Central memory CD4-positive, alpha-beta T cell (primary cell): Measurements from ENCODE around the gene ICOSLG.
"Not testable (repeated sequence)": the region's sequence is repeated elsewhere in the genome, so short reads cannot be mapped to it uniquely, and the experiment has no call there.

ENCODE experiments used
- DNase-seq: peaks from one replicate; pipeline ENCODE4 v3.0.0; 2022
- total RNA-seq, 3 experiments: gene quantifications; one replicate each; lab custom pipeline; 2026; lab: John Stamatoyannopoulos, UW

The ICOSLG gene, protein sequence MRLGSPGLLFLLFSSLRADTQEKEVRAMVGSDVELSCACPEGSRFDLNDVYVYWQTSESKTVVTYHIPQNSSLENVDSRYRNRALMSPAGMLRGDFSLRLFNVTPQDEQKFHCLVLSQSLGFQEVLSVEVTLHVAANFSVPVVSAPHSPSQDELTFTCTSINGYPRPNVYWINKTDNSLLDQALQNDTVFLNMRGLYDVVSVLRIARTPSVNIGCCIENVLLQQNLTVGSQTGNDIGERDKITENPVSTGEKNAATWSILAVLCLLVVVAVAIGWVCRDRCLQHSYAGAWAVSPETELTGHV
- total RNA-seq: 0.39 to 1.6 (median 1.1) reads per million in 3 experiments

DNA sequence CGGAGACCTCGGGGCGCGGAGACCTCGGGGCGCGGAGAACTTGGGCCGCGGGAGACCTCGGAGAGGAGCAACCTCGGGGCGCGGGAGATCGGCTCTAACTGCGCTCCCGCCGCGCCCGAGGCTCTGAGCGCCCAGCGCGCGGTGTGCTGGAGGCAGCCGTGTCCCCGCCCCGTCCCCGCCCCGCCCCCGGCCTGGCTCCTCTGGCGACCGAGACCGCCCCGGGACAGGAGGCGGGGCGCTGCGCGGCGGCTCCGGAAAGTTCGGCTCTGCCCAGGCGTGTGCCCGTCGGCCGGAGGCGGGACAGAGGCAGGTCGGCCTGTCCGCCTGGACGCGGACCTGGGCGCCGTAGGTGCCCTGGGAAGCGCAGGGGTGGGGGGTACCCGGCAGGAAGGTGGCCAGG lies at the start of gene ICOSLG:
Gene ICOSLG (minus strand): TSS at position 102 of the 400 bp plus-strand sequence. CDS start 126 bp downstream, outside the sequence.
- not testable (repeated sequence) for DNase-seq

DNA sequence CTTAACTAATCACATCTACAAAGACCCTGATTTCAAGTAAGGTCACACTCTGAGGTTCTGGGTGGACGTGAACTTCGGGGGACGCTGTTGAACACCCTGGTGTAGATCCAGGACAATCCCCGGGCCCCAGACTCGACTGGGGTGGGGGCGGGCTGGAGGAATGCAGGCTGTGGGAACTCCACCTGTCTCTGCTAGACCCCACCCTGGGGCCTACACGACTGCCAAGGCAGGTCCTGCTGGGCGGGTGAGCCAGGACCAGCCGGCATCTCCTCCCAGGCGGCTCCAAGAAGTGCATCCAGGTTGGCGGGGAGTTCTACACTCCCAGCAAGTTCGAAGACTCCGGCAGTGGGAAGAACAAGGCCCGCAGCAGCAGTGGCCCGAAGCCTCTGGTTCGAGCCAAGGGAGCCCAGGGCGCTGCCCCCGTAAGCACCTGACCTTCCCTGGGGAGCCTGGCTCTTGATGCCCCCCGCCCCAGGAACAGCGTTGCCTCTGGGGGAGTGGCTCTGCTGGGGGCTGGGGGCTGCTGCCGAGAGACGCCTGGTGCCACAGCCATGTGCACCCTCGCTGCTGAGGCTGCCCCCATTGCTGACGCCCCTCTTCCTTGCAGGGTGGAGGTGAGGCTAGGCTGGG lies 48.8 kb upstream of the ICOSLG start:
- no peak for DNase-seq

DNA sequence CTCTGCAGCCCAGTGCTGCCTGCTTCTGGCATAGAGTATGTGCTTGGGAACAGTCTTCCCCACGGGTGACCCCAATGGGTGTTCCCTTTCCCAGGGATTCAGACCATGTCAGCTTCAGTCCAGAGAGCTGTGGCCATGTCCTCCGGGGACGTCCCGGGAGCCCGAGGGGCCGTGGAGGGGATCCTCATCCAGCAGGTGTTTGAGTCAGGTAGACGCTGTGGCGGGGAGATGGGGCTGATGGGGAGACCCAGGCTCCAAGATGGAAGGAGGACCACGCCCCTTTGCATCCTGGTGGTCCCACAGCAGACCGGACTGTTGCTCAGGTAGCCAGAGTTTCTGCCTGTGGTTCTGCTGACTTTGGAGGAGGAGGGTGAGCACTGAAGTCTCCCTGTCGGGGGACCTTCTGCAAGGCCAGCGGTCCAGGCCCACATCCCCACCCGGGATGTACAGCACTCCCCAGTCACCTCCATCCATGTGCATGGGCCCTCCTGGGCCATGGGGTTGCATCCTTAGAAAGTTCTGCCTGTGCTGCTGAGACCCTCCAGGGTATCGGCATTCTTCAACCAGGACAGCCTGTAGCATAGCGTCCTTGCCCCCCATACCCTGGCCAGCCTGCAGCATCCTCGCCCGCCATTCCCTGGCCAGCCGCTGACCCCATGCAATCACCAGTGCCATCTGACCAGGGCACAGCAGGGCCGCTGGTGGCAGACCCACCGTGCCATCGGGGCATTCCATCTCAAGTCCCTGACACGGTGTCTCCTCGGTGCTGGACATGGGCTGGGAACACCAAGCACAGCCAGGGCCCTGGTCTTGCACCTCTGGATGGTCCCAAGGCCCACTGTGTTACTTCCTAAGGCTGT lies 47.7 kb upstream of the ICOSLG start:
- DNase-seq: no peak

DNA sequence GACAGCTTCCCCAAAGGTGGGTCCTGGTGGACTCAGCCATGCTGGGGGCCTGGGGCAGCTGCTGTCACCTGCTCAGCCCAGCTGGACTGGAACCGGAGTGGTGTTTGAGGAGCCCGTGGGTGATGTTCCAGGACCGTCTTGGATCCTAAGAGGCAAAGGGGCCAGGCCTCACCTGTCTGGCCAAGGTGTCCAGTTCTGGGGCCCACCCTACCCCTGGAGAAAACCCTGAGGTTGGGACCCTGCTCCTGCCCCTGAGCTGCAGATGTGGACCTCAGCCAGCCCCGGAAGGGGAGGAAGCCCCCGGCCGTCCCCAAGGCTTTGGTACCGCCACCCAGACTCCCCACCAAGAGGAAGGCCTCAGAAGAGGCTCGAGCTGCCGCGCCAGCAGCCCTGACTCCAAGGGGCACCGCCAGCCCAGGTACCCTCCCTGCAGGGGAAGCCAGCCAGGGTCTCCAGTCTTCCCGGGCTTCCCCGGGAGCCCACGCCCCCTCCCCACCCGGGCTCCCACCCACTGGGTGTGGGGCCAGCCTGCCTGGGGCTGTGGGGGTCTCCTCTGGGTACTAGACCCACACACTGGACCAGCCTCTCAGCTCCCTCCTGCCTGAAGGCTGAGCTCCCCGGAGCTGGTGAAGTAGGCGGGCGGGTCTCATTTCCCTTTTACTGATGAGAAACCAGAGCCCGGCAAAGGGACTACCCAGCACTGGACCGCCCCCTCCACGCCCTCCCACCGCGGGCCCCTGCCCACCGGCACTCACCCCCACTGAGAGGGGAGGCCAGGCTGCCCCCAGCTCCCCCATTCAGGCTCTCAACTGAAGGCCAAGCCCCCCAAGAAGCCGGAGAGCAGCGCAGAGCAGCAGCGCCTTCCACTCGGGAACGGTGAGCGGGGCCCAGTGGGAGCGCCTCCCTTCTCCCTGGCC lies 46.2 kb upstream of the ICOSLG start:
- no peak for DNase-seq

DNA sequence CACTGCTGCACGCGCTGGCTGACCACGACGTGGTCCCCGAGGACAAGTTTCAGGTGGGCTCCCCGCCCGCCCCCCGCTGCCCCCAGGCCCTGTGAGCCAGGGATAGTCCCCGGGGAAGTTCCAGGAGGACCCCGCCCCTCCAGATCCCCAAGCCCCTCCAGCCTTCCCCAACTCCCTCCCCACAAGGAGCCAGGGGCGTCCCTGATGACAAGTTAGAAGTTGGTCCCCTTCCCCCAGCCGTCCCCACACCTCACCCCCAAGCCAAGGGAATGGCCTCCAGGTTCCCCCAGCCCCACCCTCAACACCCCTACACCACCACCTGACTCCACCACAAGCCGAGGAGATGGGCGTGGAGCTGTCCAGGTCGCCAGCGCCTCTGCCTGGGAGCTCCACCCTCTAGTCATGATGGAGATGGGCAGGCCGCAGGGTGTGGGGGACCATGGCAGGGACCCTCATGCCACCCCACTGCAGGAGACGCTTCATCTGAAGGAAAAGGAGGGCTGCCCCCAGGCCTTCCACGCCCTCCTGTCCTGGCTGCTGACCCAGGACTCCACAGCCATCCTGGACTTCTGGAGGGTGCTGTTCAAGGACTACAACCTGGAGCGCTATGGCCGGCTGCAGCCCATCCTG lies 45.5 kb upstream of the ICOSLG start:
- DNase-seq: no peak

DNA sequence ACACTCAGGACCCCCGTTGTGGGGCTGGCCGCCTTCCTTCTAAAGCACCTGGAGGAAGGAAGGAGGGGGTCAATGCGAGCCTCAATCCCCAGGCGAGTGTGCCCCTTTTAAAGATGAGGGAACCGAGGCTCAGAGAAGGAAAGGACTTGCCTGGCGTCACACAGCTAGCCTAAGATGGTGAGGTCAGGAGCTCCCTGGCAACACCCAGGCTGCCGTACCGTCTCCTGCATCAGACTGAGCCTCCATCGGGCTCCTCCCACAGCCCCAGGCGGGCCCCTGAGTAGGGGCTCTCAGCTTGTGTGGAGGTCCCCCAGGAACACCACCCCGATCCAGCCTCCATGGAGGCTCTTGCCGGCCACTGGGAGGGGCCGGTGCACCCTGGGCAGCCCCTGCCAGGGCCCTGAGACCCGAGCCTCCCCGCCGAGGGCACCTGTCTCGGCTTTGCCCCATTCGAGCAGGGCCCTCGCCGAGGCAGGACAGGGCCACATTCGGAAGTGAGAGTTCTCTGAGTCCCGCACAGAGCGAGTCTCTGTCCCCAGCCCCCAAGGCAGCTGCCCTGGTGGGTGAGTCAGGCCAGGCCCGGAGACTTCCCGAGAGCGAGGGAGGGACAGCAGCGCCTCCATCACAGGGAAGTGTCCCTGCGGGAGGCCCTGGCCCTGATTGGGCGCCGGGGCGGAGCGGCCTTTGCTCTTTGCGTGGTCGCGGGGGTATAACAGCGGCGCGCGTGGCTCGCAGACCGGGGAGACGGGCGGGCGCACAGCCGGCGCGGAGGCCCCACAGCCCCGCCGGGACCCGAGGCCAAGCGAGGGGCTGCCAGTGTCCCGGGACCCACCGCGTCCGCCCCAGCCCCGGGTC lies 44.6 kb upstream of the ICOSLG start, which contains the start of gene AIRE:
Gene AIRE (plus strand): TSS at position 739 of the 855 bp plus-strand sequence. CDS start 131 bp downstream, outside the sequence.
- no peak for DNase-seq

DNA sequence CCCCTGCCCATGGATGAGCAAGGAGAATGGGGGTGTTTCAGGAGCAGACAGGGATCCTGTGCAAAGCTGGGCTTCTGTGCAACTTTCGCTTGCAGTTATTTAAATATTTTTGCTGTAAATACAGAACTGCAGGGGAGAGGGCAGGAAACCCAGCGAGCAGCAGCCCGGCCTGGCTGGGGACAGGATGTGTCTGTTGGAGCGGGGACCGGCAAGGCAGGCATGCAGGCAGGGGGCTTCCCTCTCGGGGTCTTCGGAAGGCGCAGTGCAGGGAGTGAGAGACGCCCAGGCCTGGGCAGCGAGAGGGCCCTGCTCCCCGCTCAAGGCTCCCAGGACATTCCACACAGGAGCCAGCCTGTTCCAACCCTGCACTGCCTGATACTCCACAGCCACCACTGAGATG lies 43.2 kb upstream of the ICOSLG start:
- DNase-seq: no peak

DNA sequence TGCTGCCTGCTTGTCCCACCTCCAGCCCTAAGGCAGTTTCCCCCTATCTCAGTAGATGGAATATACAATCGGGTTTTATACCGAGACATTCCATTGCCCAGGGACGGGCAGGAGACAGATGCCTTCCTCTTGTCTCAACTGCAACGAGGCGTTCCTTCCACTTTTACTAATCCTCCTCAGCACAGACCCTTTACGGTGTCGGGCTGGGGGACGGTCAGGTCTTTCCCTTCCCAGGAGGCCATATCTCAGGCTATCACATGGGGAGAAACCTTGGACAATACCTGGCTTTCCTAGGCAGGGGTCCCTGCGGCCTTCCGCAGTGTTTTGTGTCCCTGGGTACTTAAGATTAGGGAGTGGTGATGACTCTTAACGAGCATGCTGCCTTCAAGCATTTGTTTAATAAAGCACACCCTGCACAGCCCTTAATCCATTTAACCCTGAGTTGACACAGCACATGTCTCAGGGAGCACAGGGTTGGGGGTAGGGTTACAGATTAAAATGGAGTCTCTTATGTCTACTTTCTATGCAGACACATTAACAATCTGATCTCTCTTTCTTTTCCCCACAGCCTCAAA lies 42.6 kb upstream of the ICOSLG start:
- not testable (repeated sequence) for DNase-seq

DNA sequence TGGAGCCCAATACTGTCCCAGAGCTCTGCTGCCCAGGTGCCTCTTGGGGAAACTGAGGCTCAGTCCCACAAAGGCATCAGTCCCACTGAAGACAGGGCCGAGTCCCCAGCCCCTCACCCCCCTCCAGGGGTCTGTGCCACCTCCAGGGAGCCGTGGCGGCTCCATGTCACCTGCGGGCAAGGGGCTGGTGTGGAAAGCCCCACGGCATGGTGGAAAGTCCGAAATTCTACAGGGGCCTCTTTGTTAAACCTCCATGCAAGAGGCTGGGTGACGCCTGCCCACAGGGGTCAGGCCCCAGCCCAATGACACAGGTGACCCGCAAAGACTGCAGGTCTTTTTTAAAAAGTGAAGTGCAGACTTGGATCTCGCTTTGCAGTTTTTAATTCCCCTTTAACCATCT lies 41.6 kb upstream of the ICOSLG start:
- DNase-seq: no peak

DNA sequence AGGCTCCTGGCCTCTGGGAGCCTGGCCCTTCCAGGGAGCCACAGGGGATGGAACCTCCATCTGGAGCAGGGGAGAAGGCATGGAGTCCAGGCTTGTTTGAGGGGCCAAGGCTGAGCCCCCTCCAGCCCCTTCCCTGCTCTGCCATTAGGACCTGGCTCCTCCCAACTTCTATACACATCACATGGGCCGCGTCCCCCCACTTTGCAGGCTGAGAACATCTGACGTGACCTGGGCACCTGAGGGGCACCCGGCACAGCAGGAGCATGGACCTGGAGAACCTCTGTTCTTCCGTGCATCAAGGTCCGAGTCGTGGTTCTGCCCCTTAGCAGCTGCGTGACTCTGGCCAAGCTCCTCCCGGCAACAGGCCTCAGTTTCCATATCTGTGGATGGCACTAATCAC lies 41.1 kb upstream of the ICOSLG start:
- no peak for DNase-seq

DNA sequence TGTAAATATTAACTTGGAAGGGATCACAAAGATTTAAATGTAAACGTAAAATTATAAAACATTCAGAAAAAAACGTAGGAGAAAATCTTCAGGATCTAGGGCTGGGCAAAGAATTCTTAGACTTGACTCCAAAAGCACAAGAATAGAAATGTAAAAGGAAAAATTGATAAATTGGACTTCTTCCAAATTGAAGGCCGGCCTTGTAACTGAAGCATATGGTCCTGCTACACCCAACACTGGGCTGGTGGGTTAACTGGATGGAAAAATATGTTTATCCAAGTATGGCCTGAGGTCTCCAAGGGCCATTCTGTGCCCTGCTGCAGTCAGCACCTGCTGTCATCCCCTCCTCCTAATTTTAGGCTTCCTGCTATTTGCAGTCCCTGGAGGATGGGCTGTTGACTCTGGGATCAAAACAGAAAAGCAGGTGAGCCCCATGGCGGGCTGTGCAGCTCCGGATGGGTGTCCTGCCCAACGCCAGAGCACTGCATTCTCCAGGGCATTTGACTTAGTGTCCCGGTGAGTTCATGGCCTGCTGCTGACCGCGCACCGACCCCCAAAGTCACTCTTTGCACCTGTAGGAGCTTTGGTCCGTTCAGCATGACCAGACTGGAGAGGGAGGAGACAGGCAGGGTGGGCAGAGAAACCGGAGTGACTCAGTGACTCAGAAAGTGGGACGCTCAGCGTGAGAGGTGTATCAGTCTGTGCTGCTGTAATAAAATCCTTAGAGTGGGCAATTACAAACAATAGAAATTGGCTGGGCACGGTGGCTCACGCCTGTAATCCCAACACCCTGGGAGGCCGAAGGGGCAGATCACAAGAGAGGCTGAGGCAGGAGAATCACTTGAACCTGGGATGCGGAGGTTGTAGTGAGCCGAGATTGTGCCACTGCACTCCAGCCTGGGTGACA lies 38.9 kb upstream of the ICOSLG start:
- DNase-seq: no peak

DNA sequence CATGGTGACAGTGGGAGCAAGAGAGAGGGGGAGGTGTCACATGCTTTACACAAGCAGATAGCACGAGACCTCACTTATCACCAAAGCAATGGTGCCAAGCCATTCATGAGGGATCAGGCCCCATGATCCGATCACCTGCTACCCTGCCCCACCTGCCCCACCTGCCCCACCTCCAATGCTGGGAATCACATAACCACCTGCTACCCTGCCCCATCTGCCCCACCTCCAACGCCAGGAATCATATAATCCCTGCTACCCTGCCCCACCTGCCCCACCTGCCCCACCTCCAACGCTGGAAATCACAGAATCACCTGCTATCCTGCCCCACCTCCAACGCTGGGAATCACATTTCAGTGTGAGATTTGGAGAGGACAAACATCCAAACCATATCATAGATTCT lies 34.3 kb upstream of the ICOSLG start:
- DNase-seq: no peak

DNA sequence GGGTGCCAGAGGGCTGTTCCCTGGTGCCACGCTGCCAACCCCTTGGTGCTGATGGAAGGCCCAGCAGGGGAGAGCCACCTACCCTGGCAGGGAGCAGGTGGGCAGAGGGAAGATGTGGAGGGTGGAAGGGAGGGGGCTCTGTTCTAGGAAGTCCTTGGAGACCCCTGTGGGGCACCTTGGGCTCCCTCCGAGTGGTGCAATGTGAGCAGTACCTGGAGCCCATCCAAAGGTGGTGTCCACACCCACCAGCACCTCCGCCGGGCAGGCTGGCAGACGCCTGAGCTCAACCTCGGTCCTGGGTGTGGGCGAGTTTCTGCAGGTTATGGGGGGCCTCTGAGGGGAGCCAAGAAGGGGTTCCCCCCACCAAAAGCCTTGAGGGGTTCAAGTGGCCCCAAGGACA lies 32.3 kb upstream of the ICOSLG start:
- no peak for DNase-seq

DNA sequence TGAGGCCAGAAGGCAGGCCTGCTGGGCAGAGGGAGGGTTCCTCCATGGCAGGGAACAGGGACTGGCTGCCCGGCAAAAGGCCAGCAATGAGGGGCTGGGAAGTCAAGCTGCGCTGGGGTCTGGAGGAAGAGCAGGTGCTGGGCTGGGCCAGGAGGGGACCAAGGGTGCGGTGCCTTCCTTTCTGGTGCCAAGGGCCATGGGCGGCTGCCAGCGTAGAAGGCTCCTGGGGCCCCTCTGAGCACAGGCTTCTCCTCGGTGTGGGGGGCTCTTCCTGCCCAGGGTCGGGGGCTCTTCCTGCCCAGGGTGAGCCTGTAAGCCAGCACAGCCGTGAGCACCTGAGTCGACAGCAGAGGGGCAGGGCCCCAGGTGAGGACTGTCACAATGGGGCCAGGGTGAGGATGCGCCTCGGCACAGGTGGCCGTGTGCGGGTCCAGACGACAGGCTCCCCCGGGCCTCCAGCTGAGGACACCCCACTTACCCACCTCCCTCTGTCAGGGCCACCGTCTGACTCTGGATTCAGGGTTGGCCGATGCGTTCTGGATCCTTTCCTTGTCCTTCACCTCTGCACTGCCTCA lies 31.6 kb upstream of the ICOSLG start:
- DNase-seq: no peak

DNA sequence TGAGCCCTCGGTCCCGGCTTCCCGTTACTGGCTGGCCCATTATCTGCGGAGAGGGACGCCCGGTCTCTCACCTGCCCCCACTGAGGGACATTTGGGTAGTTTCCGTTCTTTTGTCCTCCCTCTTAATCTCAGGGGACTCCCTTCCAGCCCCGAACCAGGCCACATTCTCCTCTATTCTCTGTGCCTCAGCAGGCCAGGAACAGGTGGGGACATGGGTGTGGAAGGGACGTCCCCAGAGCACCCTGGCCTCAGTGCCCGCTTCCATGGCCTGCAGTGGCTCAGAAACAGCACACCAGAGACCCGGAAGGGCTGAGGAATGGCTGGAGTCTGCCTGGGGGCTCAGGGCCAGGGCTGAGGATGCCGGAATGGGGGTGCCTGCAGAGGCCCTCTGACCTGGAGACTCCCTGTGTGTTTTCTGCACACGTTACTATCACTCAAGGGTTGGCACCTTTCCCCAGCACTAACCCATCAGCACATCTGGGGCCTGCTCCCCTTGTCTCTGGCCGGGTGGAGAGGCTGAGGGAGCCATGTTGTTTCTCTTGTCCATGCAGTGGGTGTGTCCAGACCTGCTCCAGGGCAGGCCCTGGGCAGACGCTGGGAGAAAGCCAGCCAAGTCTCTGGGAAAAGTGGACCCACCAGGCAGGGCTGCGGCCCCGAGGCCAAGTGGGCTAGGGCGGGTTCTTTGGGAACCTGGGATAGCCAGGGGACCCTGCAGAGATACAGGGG lies 31.0 kb upstream of the ICOSLG start:
- DNase-seq: no peak

DNA sequence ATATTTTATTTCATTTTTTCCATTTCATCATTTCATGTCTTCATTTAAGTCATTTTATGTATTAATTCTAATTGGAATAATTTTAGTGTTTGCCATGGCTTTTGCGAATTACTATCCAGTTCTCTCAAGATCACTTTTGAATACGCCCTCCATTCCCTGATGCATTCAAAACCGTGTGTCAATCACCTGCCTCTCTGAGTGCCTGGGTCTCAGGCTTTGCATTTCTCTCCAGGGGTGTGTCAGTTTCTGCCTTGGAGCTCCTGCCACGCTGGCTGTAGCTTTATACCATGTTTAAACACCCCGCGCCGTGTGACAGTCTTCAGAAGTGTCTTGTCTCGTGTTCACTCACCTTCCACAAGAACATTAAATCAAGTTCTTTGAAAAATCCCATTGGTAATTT lies 28.3 kb upstream of the ICOSLG start:
- DNase-seq: no peak

DNA sequence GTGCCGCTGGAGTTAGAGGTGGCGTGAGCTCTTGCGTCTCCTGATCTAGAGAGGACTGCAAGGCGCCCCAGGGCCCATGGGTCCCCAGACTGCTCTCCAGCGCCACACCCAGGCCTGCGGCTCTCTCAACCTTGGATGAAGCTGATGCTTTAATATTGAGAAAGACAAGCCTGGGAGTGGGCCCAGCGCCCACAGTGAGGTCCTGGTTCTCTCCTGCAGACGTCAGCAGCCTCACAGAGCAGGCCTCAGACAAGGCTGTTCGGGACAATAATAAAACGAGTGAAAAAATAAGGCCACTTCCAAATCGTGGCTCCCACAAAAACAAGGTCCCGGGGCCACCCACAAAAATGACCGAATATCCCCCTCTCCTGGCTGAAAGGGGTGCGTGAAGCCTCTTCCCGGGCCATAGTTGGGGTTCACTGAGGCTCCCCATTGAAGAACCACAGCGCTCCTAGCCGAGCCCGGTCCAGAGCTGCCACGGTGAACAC lies 27.0 kb upstream of the ICOSLG start:
- DNase-seq: peak; percentile 11

DNA sequence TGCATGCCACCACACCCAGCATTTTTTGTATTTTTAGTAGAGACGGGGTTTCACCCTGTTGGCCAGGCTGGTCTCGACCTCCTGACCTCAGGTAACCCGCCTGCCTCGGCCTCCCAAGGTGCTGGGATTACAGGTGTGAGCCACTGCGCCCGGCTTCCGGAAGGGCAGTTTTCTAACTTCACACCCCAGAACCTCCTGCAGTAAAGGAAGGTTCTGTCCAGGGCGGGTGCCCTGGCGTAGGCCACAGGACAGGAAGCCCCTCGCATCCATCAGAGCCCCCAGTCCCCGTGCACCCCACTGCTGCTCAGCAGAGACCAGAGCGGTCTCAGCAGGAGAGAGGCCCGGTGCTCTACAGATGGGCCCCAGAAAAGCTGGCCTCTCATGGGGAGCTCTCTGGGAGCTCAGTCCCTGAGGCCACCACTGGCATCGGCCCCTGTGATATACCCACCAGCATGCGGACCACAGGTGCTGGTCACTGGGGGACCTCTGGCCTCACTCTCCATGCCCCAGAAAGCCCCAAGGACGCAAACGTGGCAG lies 25.1 kb upstream of the ICOSLG start:
- no peak for DNase-seq
